ENCODE measurements around the gene CTDSPL. TPM values are rescaled to one million over a fixed set of nuclear protein-coding genes. Genes with fewer than 3 reads are reported as not detected.

CTDSPL gene
- total RNA-seq, 2 donors from 2014 or later = 27.8 to 30.7 TPM

- Histone ChIP-seq H3K27ac (ENCODE audit: low read depth, low read length) (no peak within 1 kb of the TSS), H3K9me3 (ENCODE audit: control insufficient read depth, low read length) (no peaks in the 10 kb centered on the region), H3K9ac (ENCODE audit: extremely low read depth, low read length, poor library complexity, severe bottlenecking) (peak within 1 kb of the TSS; percentile 83), H3K36me3 (ENCODE audit: control insufficient read depth, insufficient read depth, low read length) (no peaks in the 10 kb centered on the region), H3K4me1 (ENCODE audit: control insufficient read depth, insufficient read depth, low read length) (peaks cover 3% of the 10 kb centered on the region), H3K4me3 (ENCODE audit: low read length) (peak within 1 kb of the TSS; percentile 82), H3K27me3 (ENCODE audit: control insufficient read depth, insufficient read depth, low read length, poor library complexity, severe bottlenecking) (peaks cover 36% of the 10 kb centered on the region)
- Mint-ChIP-seq H3K27ac (no peak within 1 kb of the TSS), H3K9me3 (no peaks in the 10 kb centered on the region), H3K4me3 (peak within 1 kb of the TSS; percentile 66), H3K27me3 (ENCODE audit: insufficient read depth) (peaks cover 66% of the 10 kb centered on the region), H3K36me3 (ENCODE audit: low read depth) (peaks cover 6% of the 10 kb centered on the region), H3K4me1 (peaks cover 7% of the 10 kb centered on the region)
- WGBS, 2 experiments (ENCODE audit: insufficient coverage in 1 of 2, insufficient read length in 1 of 2) = 2 to 7% methylated on average over 22 to 71 of the region's 75 CpGs
- TF ChIP-seq, protein P1, sequence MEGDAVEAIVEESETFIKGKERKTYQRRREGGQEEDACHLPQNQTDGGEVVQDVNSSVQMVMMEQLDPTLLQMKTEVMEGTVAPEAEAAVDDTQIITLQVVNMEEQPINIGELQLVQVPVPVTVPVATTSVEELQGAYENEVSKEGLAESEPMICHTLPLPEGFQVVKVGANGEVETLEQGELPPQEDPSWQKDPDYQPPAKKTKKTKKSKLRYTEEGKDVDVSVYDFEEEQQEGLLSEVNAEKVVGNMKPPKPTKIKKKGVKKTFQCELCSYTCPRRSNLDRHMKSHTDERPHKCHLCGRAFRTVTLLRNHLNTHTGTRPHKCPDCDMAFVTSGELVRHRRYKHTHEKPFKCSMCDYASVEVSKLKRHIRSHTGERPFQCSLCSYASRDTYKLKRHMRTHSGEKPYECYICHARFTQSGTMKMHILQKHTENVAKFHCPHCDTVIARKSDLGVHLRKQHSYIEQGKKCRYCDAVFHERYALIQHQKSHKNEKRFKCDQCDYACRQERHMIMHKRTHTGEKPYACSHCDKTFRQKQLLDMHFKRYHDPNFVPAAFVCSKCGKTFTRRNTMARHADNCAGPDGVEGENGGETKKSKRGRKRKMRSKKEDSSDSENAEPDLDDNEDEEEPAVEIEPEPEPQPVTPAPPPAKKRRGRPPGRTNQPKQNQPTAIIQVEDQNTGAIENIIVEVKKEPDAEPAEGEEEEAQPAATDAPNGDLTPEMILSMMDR (conservative IDR thresholded peaks at IDR 0.05) = no peak
- DNase-seq = peak; percentile 95
Observed at GRCh38 chr3:38029400-38030125, 167.9 kb downstream of the CTDSPL start, which contains the start of gene PLCD1. TSS of gene PLCD1 (minus strand) at chr3:38029642. CDS start at chr3:38029539, 103 bp downstream.

GRCh38 chr3:38030126-38031021 lies 168.7 kb downstream of the CTDSPL start:
- Histone ChIP-seq H3K27ac (ENCODE audit: low read depth, low read length) (no peak overlapping the region), H3K27me3 (ENCODE audit: control insufficient read depth, insufficient read depth, low read length, poor library complexity, severe bottlenecking) (peaks cover 36% of the 10 kb centered on the region)

More at GRCh38 chr3:38030126-38031021, 168.7 kb downstream of the CTDSPL start:
- TF ChIP-seq, protein P1 (conservative IDR thresholded peaks at IDR 0.05) = no peak
- Histone ChIP-seq H3K9me3 (ENCODE audit: control insufficient read depth, low read length) (no peaks in the 10 kb centered on the region), H3K4me3 (ENCODE audit: low read length) (peak overlapping the region; percentile 82), H3K36me3 (ENCODE audit: control insufficient read depth, insufficient read depth, low read length) (no peaks in the 10 kb centered on the region), H3K9ac (ENCODE audit: extremely low read depth, low read length, poor library complexity, severe bottlenecking) (peak overlapping the region; percentile 83), H3K4me1 (ENCODE audit: control insufficient read depth, insufficient read depth, low read length) (peaks cover 3% of the 10 kb centered on the region)
- Mint-ChIP-seq H3K4me1 (peaks cover 7% of the 10 kb centered on the region), H3K9me3 (no peaks in the 10 kb centered on the region), H3K27me3 (ENCODE audit: insufficient read depth) (peaks cover 66% of the 10 kb centered on the region), H3K4me3 (peak overlapping the region; percentile 66), H3K36me3 (ENCODE audit: low read depth) (peaks cover 6% of the 10 kb centered on the region), H3K27ac (no peak overlapping the region)
- 56 to 85% methylated on average over 4 to 8 of the region's 8 CpGs for WGBS, 2 experiments (ENCODE audit: insufficient coverage in 1 of 2, insufficient read length in 1 of 2)
- peak; percentile 50 for DNase-seq

Measured in endodermal cell (in vitro differentiated cells).